ENCODE measurements around the gene FAM107B. TPM values are rescaled to one million over a fixed set of nuclear protein-coding genes. Genes with fewer than 3 reads are reported as not detected.

FAM107B gene
- total and polyA plus RNA-seq, 2 of the 8 experiments (the other 6 are each of a cell fraction or from before 2014, with no cell fraction given), result 7.5 to 28.1 TPM

- TF ChIP-seq E2F6 (IDR thresholded peaks at IDR 0.05) (no peak), MAX (IDR thresholded peaks at IDR 0.05) (no peak), NRF1 (IDR thresholded peaks at IDR 0.05; ENCODE audit: low read depth, low read length) (no peak)
These were observed 174.6 kb downstream of the FAM107B start (continued) for GRCh38 chr10:14600065-14600464.

Data from H1 (cell line).